ENCODE data around the gene MEX3B. TPM values are rescaled to one million over a fixed set of nuclear protein-coding genes. Genes with fewer than 3 reads are reported as not detected.

Gene MEX3B
- total RNA-seq, 2 donors from 2014 or later = 0.73 to 47.6 TPM

DNA sequence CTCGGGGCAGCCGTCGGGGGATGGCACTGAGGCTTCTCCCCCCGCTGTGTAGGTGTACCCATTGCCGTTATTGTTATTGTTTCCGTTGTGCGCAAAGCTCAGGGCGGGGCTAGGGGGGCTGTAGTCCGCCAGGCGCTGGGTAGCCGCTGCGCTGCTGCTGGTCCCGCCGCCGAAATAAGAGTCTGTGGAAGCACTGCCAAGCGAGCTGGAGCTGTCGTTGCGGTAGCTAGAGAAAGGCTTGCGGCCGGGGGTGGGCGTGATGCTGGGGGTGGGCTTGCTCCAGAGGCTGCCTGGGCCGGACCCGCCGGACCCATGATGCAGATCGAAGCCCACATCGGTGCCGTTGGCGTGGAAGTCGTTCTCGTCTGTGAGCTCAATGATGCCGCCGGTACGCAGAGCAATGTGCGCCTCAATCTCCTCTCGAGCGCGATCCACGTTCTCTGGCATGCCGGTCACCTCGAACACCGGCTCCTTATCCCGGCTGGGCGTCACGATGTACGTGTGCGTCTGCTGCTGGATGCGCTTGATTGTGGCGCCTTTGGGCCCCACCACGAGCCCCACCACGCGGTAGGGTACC lies 1.9 kb downstream of the MEX3B start:
- TF ChIP-seq POLR2A (IDR thresholded peaks at IDR 0.05) (no peak), CTCF (IDR thresholded peaks at IDR 0.05) (no peak), POLR2AphosphoS5 (IDR thresholded peaks at IDR 0.05) (no peak)
- intact Hi-C loops (cut with DNase I) = loop anchor here (5.0 to 10.0 kb wide), 4 partner anchors 149 to 729 kb away; no protein-coding TSS in a partner anchor
- Histone ChIP-seq H3K4me3 (peak overlapping the region; percentile 65 to 79), H3K36me3 (no peaks in the 10 kb centered on the region), H3K4me1 (replicated peaks) (no peaks in the 10 kb centered on the region), H3K9me3 (no peaks in the 10 kb centered on the region), H3K27ac (peak overlapping the region; percentile 87 to 91), H3K27me3 (replicated peaks; ENCODE audit: insufficient read depth) (no peaks in the 10 kb centered on the region)
- WGBS = 24% methylated on average over 50 of the region's 51 CpGs
- no peak for DNase-seq (ENCODE audit: low spot score)

DNA sequence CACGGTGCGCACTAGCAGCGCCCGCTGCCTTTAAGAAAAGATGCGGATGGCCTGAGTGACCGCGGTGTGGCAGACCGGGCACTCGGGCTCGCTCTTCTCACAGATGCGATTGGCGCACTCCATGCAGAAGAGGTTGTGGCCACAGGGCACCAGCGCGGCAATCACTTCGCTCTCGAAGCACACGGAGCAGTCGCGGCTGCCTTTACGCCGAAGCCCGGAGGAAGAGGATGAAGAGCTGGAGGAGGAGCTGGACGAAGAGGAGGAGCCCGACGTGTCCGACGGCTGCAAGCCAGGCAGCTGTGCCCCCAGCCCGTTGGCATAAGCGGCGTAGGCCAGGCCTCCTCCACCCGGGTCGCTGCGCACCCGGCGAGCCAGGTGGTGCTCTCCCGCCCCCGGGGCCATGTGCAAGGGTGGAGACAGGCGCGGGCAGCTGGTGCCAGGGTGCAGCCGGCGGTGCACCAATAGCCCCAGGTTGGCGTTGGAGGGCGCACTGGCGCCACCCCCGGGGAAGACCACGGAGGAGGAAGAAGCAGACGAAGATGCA lies 2.6 kb downstream of the MEX3B start:
- no peak for DNase-seq (ENCODE audit: low spot score)
- no peak for TF ChIP-seq POLR2AphosphoS5 (IDR thresholded peaks at IDR 0.05)
- TF ChIP-seq POLR2A (IDR thresholded peaks at IDR 0.05) = no peak
- no peak for TF ChIP-seq CTCF (IDR thresholded peaks at IDR 0.05)
- Histone ChIP-seq H3K9me3 (no peaks in the 10 kb centered on the region), H3K4me3 (no peak overlapping the region), H3K36me3 (no peaks in the 10 kb centered on the region), H3K4me1 (replicated peaks) (no peaks in the 10 kb centered on the region), H3K27ac (no peak overlapping the region), H3K27me3 (replicated peaks; ENCODE audit: insufficient read depth) (no peaks in the 10 kb centered on the region)
- WGBS = 66% methylated on average over 47 of the region's 47 CpGs
- intact Hi-C loops (cut with DNase I) = loop anchor here (5.0 to 10.0 kb wide), 4 partner anchors 148 to 728 kb away; no protein-coding TSS in a partner anchor

- H3K27me3 ChIP-seq (replicated peaks; ENCODE audit: insufficient read depth) = no peaks in the 10 kb centered on the region
- no peak for DNase-seq (ENCODE audit: low spot score)
- H3K4me3 ChIP-seq = no peak overlapping the region
- TF ChIP-seq POLR2AphosphoS5 (IDR thresholded peaks at IDR 0.05) (no peak), POLR2A (IDR thresholded peaks at IDR 0.05) (no peak), CTCF (IDR thresholded peaks at IDR 0.05) (no peak)
- H3K36me3 ChIP-seq = no peaks in the 10 kb centered on the region
- no peaks in the 10 kb centered on the region for H3K9me3 ChIP-seq
- WGBS = 40% methylated on average over 4 of the region's 4 CpGs
- no peak overlapping the region for H3K27ac ChIP-seq
- intact Hi-C loops (cut with DNase I) = loop anchor here (5.0 to 10.0 kb wide), 4 partner anchors 146 to 726 kb away; no protein-coding TSS in a partner anchor
- H3K4me1 ChIP-seq (replicated peaks) = no peaks in the 10 kb centered on the region
Measured at GRCh38 chr15:82040862-82041261, 5.0 kb downstream of the MEX3B start.

- WGBS = 21% methylated on average over 2 of the region's 2 CpGs
- Histone ChIP-seq H3K36me3 (no peaks in the 10 kb centered on the region), H3K4me1 (replicated peaks) (no peaks in the 10 kb centered on the region), H3K27me3 (replicated peaks; ENCODE audit: insufficient read depth) (no peaks in the 10 kb centered on the region), H3K4me3 (no peak overlapping the region), H3K27ac (no peak overlapping the region), H3K9me3 (no peaks in the 10 kb centered on the region)
- no peak for DNase-seq (ENCODE audit: low spot score)
- TF ChIP-seq CTCF (IDR thresholded peaks at IDR 0.05) (no peak), POLR2A (IDR thresholded peaks at IDR 0.05) (no peak), POLR2AphosphoS5 (IDR thresholded peaks at IDR 0.05) (no peak)
- intact Hi-C loops (cut with DNase I) = loop anchor here (5.0 to 10.0 kb wide), 4 partner anchors 146 to 726 kb away; no protein-coding TSS in a partner anchor
Measured at GRCh38 chr15:82040390-82040789, 5.4 kb downstream of the MEX3B start.

DNA sequence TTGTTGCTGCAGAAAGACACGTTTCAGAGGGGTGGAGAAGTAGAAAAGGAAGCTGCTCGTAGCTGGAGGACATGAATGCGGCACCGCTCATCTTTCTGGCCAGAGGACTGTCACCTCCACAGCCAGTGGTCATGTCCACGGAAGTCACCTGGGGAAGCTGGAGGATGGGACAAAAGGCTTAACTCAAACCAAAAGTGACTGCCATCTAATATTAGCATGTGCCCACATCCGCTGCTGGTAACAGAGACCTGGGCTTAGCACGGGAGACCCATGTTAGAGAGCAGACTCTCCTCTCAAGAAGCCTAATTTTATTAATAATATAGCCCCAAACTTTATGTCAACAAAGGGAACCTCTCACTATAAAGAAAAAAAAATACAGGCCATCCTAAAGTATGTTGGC lies 5.9 kb downstream of the MEX3B start:
- Histone ChIP-seq H3K9me3 (no peaks in the 10 kb centered on the region), H3K36me3 (no peaks in the 10 kb centered on the region), H3K27ac (no peak overlapping the region), H3K27me3 (replicated peaks; ENCODE audit: insufficient read depth) (no peaks in the 10 kb centered on the region), H3K4me3 (no peak overlapping the region), H3K4me1 (replicated peaks) (no peaks in the 10 kb centered on the region)
- intact Hi-C loops (cut with DNase I) = loop anchor here (5.0 to 10.0 kb wide), 4 partner anchors 145 to 725 kb away; no protein-coding TSS in a partner anchor
- no peak for TF ChIP-seq CTCF (IDR thresholded peaks at IDR 0.05)
- no peak for TF ChIP-seq POLR2A (IDR thresholded peaks at IDR 0.05)
- no peak for TF ChIP-seq POLR2AphosphoS5 (IDR thresholded peaks at IDR 0.05)
- DNase-seq (ENCODE audit: low spot score) = no peak
- 97% methylated on average over 7 of the region's 7 CpGs for WGBS

All from prostate gland (tissue), 2 donors.